PC-9 (cell line): ENCODE results near the gene HBP1.

Source experiments
- CTCF ChIP-seq: fragments of 200-600 bp; sonication (generic); conservative IDR thresholded peaks from 2 replicates; pipeline ENCODE4 v1.6.1; 2017; ENCODE audit warnings: mixed run types, antibody characterized with exemption, mild to moderate bottlenecking, moderate library complexity
- EZH2 ChIP-seq: fragments of 200-600 bp; sonication (generic); IDR thresholded peaks from 2 replicates; pipeline ENCODE4 v1.8.0; 2017; ENCODE audit warnings: antibody characterized with exemption, low read depth

GRCh38 chr7:107168233-107169119 is at the start of gene HBP1:
- TF ChIP-seq CTCF = no peak
- no peak for TF ChIP-seq EZH2
